H9 (cell line): ENCODE results near the gene ZBTB16. TPM values are rescaled to one million over a fixed set of nuclear protein-coding genes. Genes with fewer than 3 reads are reported as not detected.

Source experiments
- DNase-seq: peaks from one replicate; pipeline ENCODE4 v3.0.0-alpha.2; 2017
- H2AFZ ChIP-seq: one replicate; pipeline ENCODE4 v1.6.1; 2013; ENCODE audit warnings: mild to moderate bottlenecking, low read length, control low read depth, moderate library complexity
- H2AK5ac ChIP-seq: 2 replicates; pipeline ENCODE4 v1.6.1; 2013; ENCODE audit warnings: low read length, control low read depth, mixed read lengths; ENCODE audit not compliant: insufficient read length
- H2BK120ac ChIP-seq: one replicate; pipeline ENCODE4 v1.6.1; 2013; ENCODE audit warnings: low read depth, mild to moderate bottlenecking, low read length, control low read depth, inconsistent platforms; ENCODE audit not compliant: poor library complexity, severe bottlenecking
- H2BK12ac ChIP-seq: 2 replicates; pipeline ENCODE4 v1.6.1; 2013; ENCODE audit warnings: low read length, control low read depth, mixed read lengths, low read depth; ENCODE audit not compliant: insufficient read length
- H2BK15ac ChIP-seq: 2 replicates; pipeline ENCODE4 v1.6.1; 2013; ENCODE audit warnings: low read depth, low read length, control low read depth
- H2BK20ac ChIP-seq: one replicate; pipeline ENCODE4 v1.6.1; 2013; ENCODE audit warnings: low read depth, mild to moderate bottlenecking, low read length, control low read depth, inconsistent platforms; ENCODE audit not compliant: poor library complexity, severe bottlenecking
- H2BK5ac ChIP-seq: 2 replicates; pipeline ENCODE4 v1.6.1; 2013; ENCODE audit warnings: low read length, control low read depth, mixed read lengths; ENCODE audit not compliant: insufficient read length
- H3K14ac ChIP-seq: 2 replicates; pipeline ENCODE4 v1.6.1; 2013; ENCODE audit warnings: low read length, control low read depth; ENCODE audit not compliant: insufficient read depth
- H3K18ac ChIP-seq: 2 replicates; pipeline ENCODE4 v1.6.1; 2013; ENCODE audit warnings: low read depth, mild to moderate bottlenecking, mixed read lengths, low read length, control low read depth; ENCODE audit not compliant: insufficient read length
- H3K23ac ChIP-seq: 2 replicates; pipeline ENCODE4 v1.6.1; 2013; ENCODE audit warnings: low read length, control low read depth, mixed read lengths, low read depth; ENCODE audit not compliant: insufficient read length
- H3K23me2 ChIP-seq: 2 replicates; pipeline ENCODE4 v1.6.1; 2013; ENCODE audit warnings: low read depth, mild to moderate bottlenecking, mixed read lengths, low read length, control low read depth; ENCODE audit not compliant: insufficient read length, poor library complexity, severe bottlenecking
- H3K27ac ChIP-seq: 2 replicates; pipeline ENCODE4 v1.5.1; 2013; ENCODE audit warnings: low read length, control low read depth, mixed read lengths, low read depth; ENCODE audit not compliant: insufficient read length
- H3K27me3 ChIP-seq: 2 replicates; pipeline ENCODE4 v1.6.1; 2013; ENCODE audit warnings: low read length, control low read depth, inconsistent platforms; ENCODE audit not compliant: insufficient read depth
- H3K4ac ChIP-seq: 2 replicates; pipeline ENCODE4 v1.6.1; 2013; ENCODE audit warnings: low read depth, mild to moderate bottlenecking, control low read depth, inconsistent platforms, low read length, moderate library complexity
- H3K4me1 ChIP-seq: 2 replicates; pipeline ENCODE4 v1.6.1; 2013; ENCODE audit warnings: low read length, control low read depth, inconsistent platforms; ENCODE audit not compliant: insufficient read depth
- H3K4me2 ChIP-seq: 2 replicates; pipeline ENCODE4 v1.6.1; 2013; ENCODE audit warnings: low read length, control low read depth, mixed read lengths; ENCODE audit not compliant: insufficient read length, insufficient read depth
- H3K56ac ChIP-seq: 2 replicates; pipeline ENCODE4 v1.6.1; 2013; ENCODE audit warnings: low read depth, mild to moderate bottlenecking, mixed read lengths, low read length, control low read depth; ENCODE audit not compliant: insufficient read length
- H3K79me1 ChIP-seq: 2 replicates; pipeline ENCODE4 v1.6.1; 2013; ENCODE audit warnings: low read depth, mild to moderate bottlenecking, moderate library complexity, low read length, control low read depth, inconsistent platforms; ENCODE audit not compliant: insufficient read depth, poor library complexity, severe bottlenecking
- H3K79me2 ChIP-seq: 2 replicates; pipeline ENCODE4 v1.6.1; 2013; ENCODE audit warnings: low read length, control low read depth, inconsistent platforms; ENCODE audit not compliant: insufficient read depth
- H3K9ac ChIP-seq: 2 replicates; pipeline ENCODE4 v1.6.1; 2013; ENCODE audit warnings: low read length, control low read depth, mixed read lengths; ENCODE audit not compliant: insufficient read length; ENCODE audit errors: extremely low read depth
- H3K9me3 ChIP-seq: one replicate; pipeline ENCODE4 v1.6.1; 2013; ENCODE audit warnings: low read depth, low read length, inconsistent platforms; ENCODE audit not compliant: control insufficient read depth
- H3T11ph ChIP-seq: one replicate; pipeline ENCODE4 v1.6.1; 2013; ENCODE audit warnings: mild to moderate bottlenecking, low read length, control low read depth, inconsistent platforms
- H4K20me1 ChIP-seq: one replicate; pipeline ENCODE4 v1.6.1; 2013; ENCODE audit not compliant: control insufficient read depth, insufficient read length, insufficient read depth
- H4K5ac ChIP-seq: 2 replicates; pipeline ENCODE4 v1.6.1; 2013; ENCODE audit warnings: low read depth, mild to moderate bottlenecking, mixed read lengths, low read length, control low read depth; ENCODE audit not compliant: insufficient read length
- H4K8ac ChIP-seq: replicated peaks from 2 replicates; pipeline ENCODE4 v1.6.1; 2013; ENCODE audit warnings: low read length, control low read depth, mixed read lengths, low read depth; ENCODE audit not compliant: insufficient read length
- H4K91ac ChIP-seq: 2 replicates; pipeline ENCODE4 v1.6.1; 2013; ENCODE audit warnings: low read depth, mild to moderate bottlenecking, moderate library complexity, mixed read lengths, low read length, control low read depth; ENCODE audit not compliant: insufficient read length
- H3K27ac Mint-ChIP-seq, 3 experiments: 2 replicates in 2 of 3; 3 replicates in 1 of 3; pipeline ENCODE4 v1.8.0; 2020 to 2021; ENCODE audit warnings: mixed read lengths in 3 of 3, mild to moderate bottlenecking in 1 of 3, moderate library complexity in 1 of 3
- H3K27me3 Mint-ChIP-seq: 2 replicates; pipeline ENCODE4 v1.8.0; 2021; ENCODE audit warnings: low read depth, mild to moderate bottlenecking, moderate library complexity, mixed read lengths
- H3K36me3 Mint-ChIP-seq, 3 experiments: 2 replicates in 2 of 3; 3 replicates in 1 of 3; pipeline ENCODE4 v1.8.0; 2020 to 2021; ENCODE audit warnings: low read depth in 3 of 3, mixed read lengths in 3 of 3; ENCODE audit not compliant: insufficient read depth in 1 of 3
- H3K4me1 Mint-ChIP-seq, 2 experiments: 2 replicates each; pipeline ENCODE4 v1.8.0; 2020; ENCODE audit warnings: mixed read lengths in 2 of 2
- H3K4me3 Mint-ChIP-seq, 2 experiments: 2 replicates in 1 of 2; 3 replicates in 1 of 2; pipeline ENCODE4 v1.8.0; 2020 to 2021; ENCODE audit warnings: mild to moderate bottlenecking in 2 of 2, mixed read lengths in 2 of 2, moderate library complexity in 1 of 2
- H3K9me3 Mint-ChIP-seq, 2 experiments: 2 replicates in 1 of 2; 3 replicates in 1 of 2; pipeline ENCODE4 v1.8.0; 2020; ENCODE audit warnings: mild to moderate bottlenecking in 2 of 2, mixed read lengths in 2 of 2, moderate library complexity in 1 of 2
- CTCF ChIP-seq: fragments of 200-600 bp; sonication (generic); conservative IDR thresholded peaks from 3 replicates; pipeline ENCODE4 v1.8.0; 2021; ENCODE audit warnings: antibody characterized with exemption, mild to moderate bottlenecking
- WGBS: extraction: QIAGEN DNeasy Blood & Tissue Kit; methylation state at CpG from one replicate; pipeline ENCODE4 v1.1.7; 2013; ENCODE audit warnings: missing lambda C conversion rate, low lambda C conversion rate, mixed read lengths; ENCODE audit not compliant: insufficient read length; ENCODE audit errors: extremely low coverage; 5-methylcytosine and 5-hydroxymethylcytosine counted together
- total RNA-seq: library from RNA; stranded (reverse); gene quantifications from 2 replicates; pipeline ENCODE4 v1.2.1, GENCODE V29; 2021

The ZBTB16 gene
- total RNA-seq, 1 experiment from 2014 or later = not detected

- Histone ChIP-seq H2BK12ac (no peak overlapping the region), H2AK5ac (no peak overlapping the region), H3K27me3 (no peaks in the 10 kb centered on the region), H2BK120ac (no peak overlapping the region), H3K27ac (no peak overlapping the region), H3K4me2 (no peak overlapping the region), H3K56ac (no peak overlapping the region), H3K23ac (no peak overlapping the region), H3K9ac (no peak overlapping the region), H2AFZ (no peak overlapping the region), H3K79me1 (no peaks in the 10 kb centered on the region), H3K18ac (no peak overlapping the region), H2BK5ac (no peak overlapping the region), H2BK20ac (no peak overlapping the region), H3K4ac (no peak overlapping the region), H4K5ac (no peak overlapping the region), H3T11ph (no peak overlapping the region), H4K91ac (no peak overlapping the region), H3K4me1 (no peaks in the 10 kb centered on the region; the same call in 1 of the 2 replicates), H3K9me3 (no peaks in the 10 kb centered on the region), H3K14ac (no peak overlapping the region), H2BK15ac (no peak overlapping the region), H4K20me1 (no peaks in the 10 kb centered on the region), H3K79me2 (no peaks in the 10 kb centered on the region), H4K8ac (no peak overlapping the region), H3K23me2 (no peaks in the 10 kb centered on the region)
- H3K4me3 Mint-ChIP-seq = no peak overlapping the region
- no peaks in the 10 kb centered on the region; the same call in 1 of the 2 replicates for H3K27me3 Mint-ChIP-seq
- TF ChIP-seq CTCF = no peak
- no CpG with 5 or more reads among the region's 2 CpGs for WGBS
- H3K36me3 Mint-ChIP-seq = no peaks in the 10 kb centered on the region; a peak in 1 of 7 replicates
- no peak overlapping the region for H3K27ac Mint-ChIP-seq
- peaks cover 8 to 14% of the 10 kb centered on the region in 2 experiments for H3K4me1 Mint-ChIP-seq
- no peak for DNase-seq
- H3K9me3 Mint-ChIP-seq = peaks cover 0 to 3% of the 10 kb centered on the region in 2 experiments; a peak in 1 of 5 replicates
Observed at GRCh38 chr11:114290503-114291235, 231.2 kb downstream of the ZBTB16 start.
